ENCODE measurements around the gene TENT4A.

Gene TENT4A

GRCh38 chr5:6791031-6791430 lies 77.8 kb downstream of the TENT4A start:
- Histone ChIP-seq H3K4me1 (ENCODE audit: low read depth, poor library complexity, severe bottlenecking) (no peaks in the 10 kb centered on the region), H4K20me1 (ENCODE audit: insufficient read depth) (no peaks in the 10 kb centered on the region), H3K4me3 (IDR thresholded peaks at IDR 0.05; ENCODE audit: insufficient read depth, low read depth, low read length) (no peak overlapping the region), H2AFZ (ENCODE audit: low read depth) (no peak overlapping the region), H3K9ac (no peak overlapping the region), H3K4me2 (no peak overlapping the region), H3K36me3 (ENCODE audit: insufficient read depth) (no peaks in the 10 kb centered on the region), H3K27me3 (ENCODE audit: insufficient read depth, low read depth) (no peaks in the 10 kb centered on the region), H3K27ac (no peak overlapping the region), H3K79me2 (ENCODE audit: insufficient read depth, low read depth) (no peaks in the 10 kb centered on the region)
- TF ChIP-seq, protein P1, sequence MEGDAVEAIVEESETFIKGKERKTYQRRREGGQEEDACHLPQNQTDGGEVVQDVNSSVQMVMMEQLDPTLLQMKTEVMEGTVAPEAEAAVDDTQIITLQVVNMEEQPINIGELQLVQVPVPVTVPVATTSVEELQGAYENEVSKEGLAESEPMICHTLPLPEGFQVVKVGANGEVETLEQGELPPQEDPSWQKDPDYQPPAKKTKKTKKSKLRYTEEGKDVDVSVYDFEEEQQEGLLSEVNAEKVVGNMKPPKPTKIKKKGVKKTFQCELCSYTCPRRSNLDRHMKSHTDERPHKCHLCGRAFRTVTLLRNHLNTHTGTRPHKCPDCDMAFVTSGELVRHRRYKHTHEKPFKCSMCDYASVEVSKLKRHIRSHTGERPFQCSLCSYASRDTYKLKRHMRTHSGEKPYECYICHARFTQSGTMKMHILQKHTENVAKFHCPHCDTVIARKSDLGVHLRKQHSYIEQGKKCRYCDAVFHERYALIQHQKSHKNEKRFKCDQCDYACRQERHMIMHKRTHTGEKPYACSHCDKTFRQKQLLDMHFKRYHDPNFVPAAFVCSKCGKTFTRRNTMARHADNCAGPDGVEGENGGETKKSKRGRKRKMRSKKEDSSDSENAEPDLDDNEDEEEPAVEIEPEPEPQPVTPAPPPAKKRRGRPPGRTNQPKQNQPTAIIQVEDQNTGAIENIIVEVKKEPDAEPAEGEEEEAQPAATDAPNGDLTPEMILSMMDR (conservative IDR thresholded peaks at IDR 0.05; ENCODE audit: low read depth, low read length): no peak

- H3K9ac ChIP-seq: no peak overlapping the region
- no peaks in the 10 kb centered on the region for H3K27me3 ChIP-seq (ENCODE audit: insufficient read depth, low read depth)
- H4K20me1 ChIP-seq (ENCODE audit: insufficient read depth): no peaks in the 10 kb centered on the region
- no peak overlapping the region for H2AFZ ChIP-seq (ENCODE audit: low read depth)
- no peak overlapping the region for H3K4me3 ChIP-seq (IDR thresholded peaks at IDR 0.05; ENCODE audit: insufficient read depth, low read depth, low read length)
- H3K4me1 ChIP-seq (ENCODE audit: low read depth, poor library complexity, severe bottlenecking): no peaks in the 10 kb centered on the region
- H3K79me2 ChIP-seq (ENCODE audit: insufficient read depth, low read depth): no peaks in the 10 kb centered on the region
- H3K36me3 ChIP-seq (ENCODE audit: insufficient read depth): no peaks in the 10 kb centered on the region
- no peak overlapping the region for H3K4me2 ChIP-seq
- TF ChIP-seq, protein P1 (conservative IDR thresholded peaks at IDR 0.05; ENCODE audit: low read depth, low read length): no peak
- no peak overlapping the region for H3K27ac ChIP-seq
Observed at GRCh38 chr5:6792376-6792775, 79.1 kb downstream of the TENT4A start.

GRCh38 chr5:6792911-6793471 lies 79.8 kb downstream of the TENT4A start:
- TF ChIP-seq, protein P1 (conservative IDR thresholded peaks at IDR 0.05; ENCODE audit: low read depth, low read length): no peak
- Histone ChIP-seq H3K4me1 (ENCODE audit: low read depth, poor library complexity, severe bottlenecking) (no peaks in the 10 kb centered on the region), H2AFZ (ENCODE audit: low read depth) (no peak overlapping the region), H4K20me1 (ENCODE audit: insufficient read depth) (no peaks in the 10 kb centered on the region), H3K9ac (no peak overlapping the region), H3K4me2 (no peak overlapping the region), H3K27me3 (ENCODE audit: insufficient read depth, low read depth) (no peaks in the 10 kb centered on the region), H3K79me2 (ENCODE audit: insufficient read depth, low read depth) (no peaks in the 10 kb centered on the region), H3K27ac (no peak overlapping the region), H3K4me3 (IDR thresholded peaks at IDR 0.05; ENCODE audit: insufficient read depth, low read depth, low read length) (no peak overlapping the region), H3K36me3 (ENCODE audit: insufficient read depth) (no peaks in the 10 kb centered on the region)

DNA sequence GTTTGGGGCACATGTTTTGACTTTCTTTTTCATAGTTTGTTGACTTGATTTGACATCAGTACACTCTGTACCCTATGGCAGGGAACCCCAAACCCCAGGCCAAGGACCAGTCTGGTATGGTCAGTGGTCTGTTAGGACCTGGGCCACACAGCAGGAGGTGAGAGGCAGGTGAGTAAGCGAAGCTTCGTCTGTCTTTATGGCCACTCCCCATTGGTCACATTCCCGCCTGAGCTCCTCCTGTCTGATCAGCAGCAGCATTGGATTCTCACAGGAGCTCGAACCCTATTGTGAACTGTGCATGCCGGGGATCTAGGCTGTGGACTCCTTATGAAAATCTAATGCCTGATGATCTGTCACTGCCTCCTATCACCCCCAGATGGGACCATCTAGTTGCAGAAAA lies 88.0 kb downstream of the TENT4A start:
- Histone ChIP-seq H3K79me2 (ENCODE audit: insufficient read depth, low read depth) (no peaks in the 10 kb centered on the region), H3K4me3 (IDR thresholded peaks at IDR 0.05; ENCODE audit: insufficient read depth, low read depth, low read length) (no peak overlapping the region), H4K20me1 (ENCODE audit: insufficient read depth) (no peaks in the 10 kb centered on the region), H3K27ac (no peak overlapping the region), H3K27me3 (ENCODE audit: insufficient read depth, low read depth) (no peaks in the 10 kb centered on the region), H3K4me2 (no peak overlapping the region), H2AFZ (ENCODE audit: low read depth) (no peak overlapping the region), H3K9ac (no peak overlapping the region), H3K36me3 (ENCODE audit: insufficient read depth) (no peaks in the 10 kb centered on the region), H3K4me1 (ENCODE audit: low read depth, poor library complexity, severe bottlenecking) (no peaks in the 10 kb centered on the region)
- TF ChIP-seq, protein P1 (conservative IDR thresholded peaks at IDR 0.05; ENCODE audit: low read depth, low read length): no peak
